ENCODE results near the gene CENPX. TPM values are rescaled to one million over a fixed set of nuclear protein-coding genes. Genes with fewer than 3 reads are reported as not detected.
A peak's percentile ranks its signal among the peaks of the same experiment; 100 is the strongest.

Gene CENPX
- total RNA-seq, 1 experiment from 2014 or later: 88.7 TPM

DNA sequence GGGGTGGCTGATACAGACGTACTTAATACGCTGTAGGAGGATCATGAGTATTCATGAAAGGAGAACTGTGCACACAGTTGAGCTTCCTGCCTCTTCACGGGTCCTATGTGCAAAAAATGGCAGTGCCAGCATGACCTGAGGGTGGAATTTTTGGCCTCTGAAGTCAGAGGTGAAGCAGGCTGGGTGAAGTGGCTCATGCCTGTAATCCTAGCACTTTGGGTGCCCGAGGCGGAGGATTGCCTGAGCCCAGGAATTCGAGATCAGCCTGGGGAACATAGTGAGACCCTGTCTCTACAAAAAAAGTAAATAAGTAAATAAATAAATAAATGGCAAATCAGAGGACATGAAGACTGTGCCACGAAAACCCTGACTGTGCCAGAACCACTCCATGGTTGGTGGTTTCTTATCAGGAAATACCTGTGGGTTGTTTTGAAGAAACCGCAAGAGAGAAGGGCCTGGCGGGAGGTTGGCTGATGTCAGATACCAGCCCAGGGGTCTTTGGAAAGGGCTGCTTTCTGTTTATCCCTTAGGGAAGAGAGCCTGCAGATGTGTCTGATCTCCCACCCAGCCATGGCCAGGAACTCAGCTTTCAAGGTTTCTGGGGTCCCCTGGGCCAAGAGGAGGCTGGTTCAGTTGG is 41.9 kb downstream of the CENPX start:
- DNase-seq (ENCODE audit: low spot score): peak; percentile 70

DNA sequence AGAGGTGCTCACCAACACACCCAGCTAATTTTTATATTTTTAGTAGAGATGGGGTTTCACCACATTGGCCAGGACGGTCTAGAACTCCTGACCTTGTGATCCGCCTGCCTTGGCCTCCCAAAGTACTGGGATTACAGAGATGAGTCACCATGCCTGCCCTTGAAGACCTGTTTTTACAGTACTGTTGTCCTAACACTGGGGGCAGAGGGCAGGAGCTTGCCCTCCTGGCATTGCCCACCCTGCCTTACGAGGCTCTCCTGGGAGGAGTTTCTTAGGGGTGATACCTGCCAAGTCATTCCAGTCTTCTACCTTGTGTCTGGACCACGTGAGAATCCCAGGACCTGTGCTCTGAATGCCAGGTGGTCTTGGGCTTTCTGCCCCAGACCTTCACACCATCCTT is 42.6 kb downstream of the CENPX start:
- DNase-seq (ENCODE audit: low spot score): no peak

DNA sequence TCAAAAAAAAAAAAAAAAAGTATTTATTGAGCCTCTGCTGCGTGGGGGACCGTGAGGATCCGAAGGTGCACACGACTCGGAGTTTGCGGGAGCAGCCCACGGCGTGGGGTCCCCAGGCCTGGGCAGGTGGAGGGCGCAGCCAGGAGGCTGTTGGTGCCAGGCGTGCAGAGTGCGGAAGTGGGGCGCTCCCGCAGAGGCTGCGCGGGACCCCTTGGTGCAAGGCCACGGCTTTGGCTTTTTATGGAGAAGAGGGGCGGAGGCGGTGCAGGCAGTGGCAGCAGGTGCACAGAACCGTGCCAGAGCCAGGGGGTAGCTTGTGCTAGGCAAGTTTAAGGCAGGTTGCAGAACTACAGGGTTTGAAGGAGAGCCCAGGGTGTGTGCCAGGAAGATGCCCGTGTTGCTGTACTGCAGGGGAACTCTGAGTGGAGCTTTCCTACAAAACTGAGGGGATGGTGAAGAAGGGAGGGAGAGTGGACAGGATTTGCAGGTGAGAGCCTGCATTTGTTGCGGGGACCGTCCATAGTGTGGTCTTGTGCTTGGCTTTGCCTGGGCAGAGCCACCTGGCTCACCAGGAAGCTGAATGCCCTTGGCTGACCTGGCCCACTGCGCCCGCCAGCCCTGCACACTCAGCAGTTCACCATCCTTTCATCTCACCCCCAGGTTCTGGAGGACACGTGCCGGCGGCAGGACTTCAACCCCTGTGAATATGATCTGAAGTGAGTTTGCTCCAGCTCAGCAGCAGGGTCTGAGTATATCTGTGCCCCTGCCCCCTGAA is 44.0 kb downstream of the CENPX start:
- no peak for DNase-seq (ENCODE audit: low spot score)

DNA sequence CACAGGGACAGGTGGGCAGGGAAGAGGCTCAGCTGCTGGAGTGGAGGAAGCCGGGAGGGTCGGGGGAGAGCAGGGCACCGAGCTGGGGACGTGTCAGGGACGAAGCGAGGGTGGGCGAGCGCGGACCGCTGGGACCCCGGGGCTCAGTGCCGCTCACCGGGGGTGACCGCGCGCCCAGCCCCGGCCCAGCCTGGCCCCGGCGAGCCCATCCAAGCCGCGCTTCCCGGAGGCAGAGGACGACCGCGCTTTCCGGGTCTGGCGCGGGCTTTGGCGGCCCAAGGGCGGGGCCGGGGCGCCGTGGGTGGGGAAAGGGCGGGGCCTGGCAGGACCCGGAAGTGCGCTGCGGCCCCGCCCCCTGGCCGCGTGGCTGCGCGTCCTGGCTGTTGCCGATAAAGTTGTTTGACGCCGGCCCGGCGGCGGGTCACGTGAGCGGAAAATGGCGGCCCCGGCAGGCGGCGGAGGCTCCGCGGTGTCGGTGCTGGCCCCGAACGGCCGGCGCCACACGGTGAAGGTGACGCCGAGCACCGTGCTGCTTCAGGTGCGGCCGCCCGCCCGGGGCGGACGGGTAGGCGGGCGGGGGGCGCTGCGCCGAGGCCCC is 45.4 kb downstream of the CENPX start, which contains the start of gene ASPSCR1:
TSS of gene ASPSCR1 (plus strand) at position 419 of the 598 bp plus-strand sequence. CDS start at position 437, 18 bp downstream.
- peak; percentile 71 for DNase-seq (ENCODE audit: low spot score)

DNA sequence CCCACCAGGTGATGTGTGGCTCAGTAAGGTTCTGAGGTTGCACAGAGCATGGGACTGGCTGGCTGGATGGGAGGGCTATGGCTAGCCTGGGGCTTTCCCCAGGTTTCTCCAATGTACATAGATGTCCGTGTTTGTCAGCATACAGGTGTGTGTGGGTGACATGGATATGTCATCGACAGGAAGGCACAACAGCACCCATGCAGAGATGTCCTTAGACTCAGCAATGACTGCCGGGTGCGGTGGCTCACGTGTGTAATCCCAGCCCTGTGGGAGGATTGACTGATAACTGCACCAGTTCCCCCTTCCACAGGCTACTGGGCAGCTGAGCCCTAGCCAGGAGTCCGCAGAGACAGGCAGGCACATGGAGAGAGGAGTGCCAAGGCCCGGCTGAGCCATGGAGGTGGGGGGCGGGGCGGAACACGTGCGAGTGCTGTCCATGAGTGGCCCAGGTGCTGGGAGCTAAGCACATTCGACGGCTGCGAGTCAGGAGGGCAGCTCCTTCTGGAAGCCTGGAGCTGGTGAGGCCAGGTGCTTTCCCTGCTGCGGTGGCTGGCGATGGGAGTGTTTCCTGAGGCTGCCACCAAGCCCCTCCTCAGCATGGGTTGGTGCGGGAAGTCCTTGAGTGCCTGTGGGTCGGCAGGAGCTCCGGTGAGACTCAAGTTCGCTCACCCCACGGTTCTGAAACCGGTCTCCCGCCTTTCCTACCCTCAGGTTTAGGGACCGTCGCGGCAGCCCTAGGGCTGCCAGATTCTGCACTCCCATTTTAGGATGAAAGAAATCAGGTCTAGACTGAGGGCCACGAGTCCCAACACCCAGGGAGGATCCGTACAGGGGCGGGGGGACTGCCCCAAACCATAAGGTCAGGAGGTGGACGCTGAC is 46.1 kb downstream of the CENPX start:
- no peak for DNase-seq (ENCODE audit: low spot score)

DNA sequence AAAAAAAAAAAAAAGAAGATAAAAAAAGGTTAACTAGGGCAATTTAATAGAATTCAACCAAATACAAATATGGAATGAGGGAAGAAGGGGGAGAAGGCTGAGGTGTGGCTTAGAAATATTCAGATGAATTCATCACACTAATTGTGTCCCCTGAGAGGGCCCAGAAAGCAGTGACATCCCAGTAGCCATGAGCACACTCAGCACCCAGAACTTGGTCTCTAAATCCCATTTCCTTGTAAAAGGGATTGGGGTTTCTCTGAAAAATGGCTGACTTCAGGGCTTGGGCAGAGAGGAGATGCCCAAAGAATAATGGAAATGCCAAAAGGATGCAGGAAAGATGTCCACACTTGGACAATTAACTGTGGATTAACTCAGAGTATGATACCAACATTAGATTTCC is 49.2 kb downstream of the CENPX start:
- no peak for DNase-seq (ENCODE audit: low spot score)

DNA sequence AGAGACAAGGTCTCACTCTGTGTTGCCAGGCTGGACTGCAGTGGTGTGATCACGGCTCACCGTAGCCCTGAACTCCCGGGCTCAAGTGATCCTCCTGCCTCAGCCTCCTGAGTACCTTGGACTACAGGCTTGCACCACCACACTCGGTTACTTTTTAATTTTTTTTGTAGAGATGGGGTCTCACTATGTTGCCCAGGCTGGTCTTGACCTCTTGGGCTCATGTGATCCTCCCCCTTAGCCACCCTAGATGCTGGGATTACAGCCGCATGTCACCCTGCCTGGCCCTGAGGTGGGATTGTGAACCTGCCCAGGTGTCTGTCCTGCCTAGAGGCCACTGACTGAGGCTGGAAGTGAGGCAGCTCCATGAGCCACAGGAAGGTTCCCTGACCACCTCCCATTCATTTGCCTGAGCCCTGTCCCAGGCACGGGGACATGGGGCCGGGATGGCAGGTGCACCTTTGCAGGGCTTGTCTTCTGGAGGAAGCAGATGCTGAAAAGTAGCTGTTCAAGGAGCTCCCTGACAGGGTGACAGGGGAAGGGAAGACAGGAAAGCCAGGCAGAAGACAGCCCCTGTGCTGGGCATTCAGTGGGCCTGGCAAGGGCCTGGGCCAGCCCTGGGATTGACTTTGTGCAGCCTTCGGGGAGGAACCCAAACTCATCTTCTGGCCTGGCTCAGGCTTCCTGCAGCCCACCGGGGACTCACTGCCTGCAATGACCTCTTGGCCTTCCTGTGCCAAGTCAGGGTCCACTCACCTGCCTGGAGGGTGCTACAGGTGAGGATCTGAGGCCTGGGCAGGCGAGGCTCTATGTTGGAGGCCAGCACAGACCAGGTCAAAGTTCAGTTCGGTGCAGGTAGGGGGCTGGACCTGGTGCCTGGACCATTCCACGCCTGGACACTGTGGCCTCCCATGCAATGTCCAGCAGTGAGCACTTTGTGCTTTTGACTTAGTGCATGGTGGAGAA is 53.5 kb downstream of the CENPX start:
- no peak for DNase-seq (ENCODE audit: low spot score)

Other genes with a start within 250 kb of the CENPX start
- not detected in 2 replicates for gene GCGR, start 218.7 kb downstream of the CENPX start, total RNA-seq (2014; rRNA removed; shearing (Covaris generic))
- 13.7 and 14.9 TPM in 2 replicates for gene MCRIP1, start 189.6 kb downstream of the CENPX start, total RNA-seq (2014; rRNA removed; shearing (Covaris generic))
- gene PPP1R27, start 187.8 kb downstream of the CENPX start, total RNA-seq (2014; rRNA removed; shearing (Covaris generic)): not detected in 2 replicates
- 921 and 1,439 TPM in 2 replicates for gene P4HB, start 162.3 kb downstream of the CENPX start, total RNA-seq (2014; rRNA removed; shearing (Covaris generic))
- 78.2 and 78.9 TPM in 2 replicates for gene ARHGDIA, start 151.5 kb downstream of the CENPX start, total RNA-seq (2014; rRNA removed; shearing (Covaris generic))
- 149 and 166 TPM in 2 replicates for gene ALYREF, start 131.3 kb downstream of the CENPX start, total RNA-seq (2014; rRNA removed; shearing (Covaris generic))
- gene ANAPC11, start 131.2 kb downstream of the CENPX start, total RNA-seq (2014; rRNA removed; shearing (Covaris generic)): 189 and 222 TPM in 2 replicates
- gene NPB, start 120.6 kb downstream of the CENPX start, total RNA-seq (2014; rRNA removed; shearing (Covaris generic)): 0.04 TPM in 1 of 2 replicates, not detected in the other
- 34.7 and 39.0 TPM in 2 replicates for gene PCYT2, start 111.5 kb downstream of the CENPX start, total RNA-seq (2014; rRNA removed; shearing (Covaris generic))
- 5.5 and 8.7 TPM in 2 replicates for gene SIRT7, start 104.7 kb downstream of the CENPX start, total RNA-seq (2014; rRNA removed; shearing (Covaris generic))
- 8.7 and 9.3 TPM in 2 replicates for gene MAFG, start 95.1 kb downstream of the CENPX start, total RNA-seq (2014; rRNA removed; shearing (Covaris generic))
- gene PYCR1, start 85.6 kb downstream of the CENPX start, total RNA-seq (2014; rRNA removed; shearing (Covaris generic)): 92.4 and 128 TPM in 2 replicates
- not detected in 2 replicates for gene MYADML2, start 75.6 kb downstream of the CENPX start, total RNA-seq (2014; rRNA removed; shearing (Covaris generic))
- gene NOTUM, start 61.7 kb downstream of the CENPX start, total RNA-seq (2014; rRNA removed; shearing (Covaris generic)): 0.06 and 0.45 TPM in 2 replicates
- gene ASPSCR1, start 45.2 kb downstream of the CENPX start, total RNA-seq (2014; rRNA removed; shearing (Covaris generic)): 24.9 and 32.5 TPM in 2 replicates
- gene LRRC45, start 427 bp upstream of the CENPX start, total RNA-seq (2014; rRNA removed; shearing (Covaris generic)): 7.3 and 11.3 TPM in 2 replicates
- 15.1 and 21.6 TPM in 2 replicates for gene RAC3, start 8.8 kb upstream of the CENPX start, total RNA-seq (2014; rRNA removed; shearing (Covaris generic))
- gene DCXR, start 14.8 kb upstream of the CENPX start, total RNA-seq (2014; rRNA removed; shearing (Covaris generic)): 99.5 and 107 TPM in 2 replicates
- 9.1 and 9.9 TPM in 2 replicates for gene RFNG, start 28.9 kb upstream of the CENPX start, total RNA-seq (2014; rRNA removed; shearing (Covaris generic))
- 108 TPM in 2 replicates for gene GPS1, start 29.0 kb upstream of the CENPX start, total RNA-seq (2014; rRNA removed; shearing (Covaris generic))
- gene DUS1L, start 42.9 kb upstream of the CENPX start, total RNA-seq (2014; rRNA removed; shearing (Covaris generic)): 44.9 and 64.5 TPM in 2 replicates
- 36.7 and 48.7 TPM in 2 replicates for gene FASN, start 75.4 kb upstream of the CENPX start, total RNA-seq (2014; rRNA removed; shearing (Covaris generic))
- gene CCDC57, start 190.0 kb upstream of the CENPX start, total RNA-seq (2014; rRNA removed; shearing (Covaris generic)): 1.8 and 4.7 TPM in 2 replicates
- gene SLC16A3, start 206.2 kb upstream of the CENPX start, total RNA-seq (2014; rRNA removed; shearing (Covaris generic)): 22.2 and 30.0 TPM in 2 replicates

Measured in H4 (cell line).